ENCODE measurements around the gene LILRB1.

- TF ChIP-seq BHLHE40 (IDR thresholded peaks at IDR 0.05; ENCODE audit: borderline replicate concordance) (no peak), FOXM1 (IDR thresholded peaks at IDR 0.05; ENCODE audit: borderline replicate concordance) (no peak), SUZ12 (IDR thresholded peaks at IDR 0.05) (no peak), SP1 (IDR thresholded peaks at IDR 0.05) (no peak), FOXK2 (IDR thresholded peaks at IDR 0.05) (no peak), FOXA1 (IDR thresholded peaks at IDR 0.05) (no peak), NFRKB (IDR thresholded peaks at IDR 0.05) (no peak)
- TF ChIP-seq, protein P1, sequence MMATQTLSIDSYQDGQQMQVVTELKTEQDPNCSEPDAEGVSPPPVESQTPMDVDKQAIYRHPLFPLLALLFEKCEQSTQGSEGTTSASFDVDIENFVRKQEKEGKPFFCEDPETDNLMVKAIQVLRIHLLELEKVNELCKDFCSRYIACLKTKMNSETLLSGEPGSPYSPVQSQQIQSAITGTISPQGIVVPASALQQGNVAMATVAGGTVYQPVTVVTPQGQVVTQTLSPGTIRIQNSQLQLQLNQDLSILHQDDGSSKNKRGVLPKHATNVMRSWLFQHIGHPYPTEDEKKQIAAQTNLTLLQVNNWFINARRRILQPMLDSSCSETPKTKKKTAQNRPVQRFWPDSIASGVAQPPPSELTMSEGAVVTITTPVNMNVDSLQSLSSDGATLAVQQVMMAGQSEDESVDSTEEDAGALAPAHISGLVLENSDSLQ (IDR thresholded peaks at IDR 0.05): no peak
Observed at GRCh38 chr19:54648129-54648528, 17.8 kb downstream of the LILRB1 start.

All from HEK293T (cell line).